Inflammatory macrophage treated with lipopolysaccharide for 1 hour (primary cell): ENCODE data around the gene PPP2R2C.

Source experiments
- DNase-seq, 2 donors: peaks; one replicate each; pipeline ENCODE4 v3.0.0-alpha.2; 2020 to 2022

Gene PPP2R2C

DNA sequence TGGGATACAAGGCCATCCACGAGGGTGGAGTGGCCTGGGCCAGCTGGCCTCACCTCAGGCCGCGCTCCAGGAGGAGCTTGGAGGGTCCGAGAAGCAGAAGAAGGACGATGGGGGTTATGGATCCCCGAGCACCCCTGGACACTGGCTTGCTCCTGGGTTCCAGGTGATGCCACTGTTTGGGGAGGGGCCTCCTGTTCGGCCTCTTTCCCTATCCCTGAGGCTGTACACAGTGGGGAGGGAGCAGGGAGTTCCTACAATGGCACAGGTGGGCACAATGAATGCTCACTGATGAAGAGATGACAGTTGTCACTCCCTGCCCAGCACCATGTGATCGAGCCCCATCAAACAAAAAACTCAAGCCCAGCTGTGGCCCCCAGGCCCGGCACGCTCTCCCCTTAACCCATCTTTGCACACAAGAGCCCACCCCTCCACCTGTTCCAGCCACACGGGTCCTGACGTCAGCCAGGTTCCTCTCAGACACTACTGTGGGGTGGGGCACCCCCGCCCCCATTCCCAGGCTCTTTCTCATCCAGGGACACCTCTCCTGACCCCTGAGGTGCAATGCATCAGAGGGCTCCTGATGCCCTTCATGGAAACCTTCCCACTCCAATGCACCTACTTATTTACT is 132.5 kb downstream of the PPP2R2C start:
- DNase-seq = no peak

- DNase-seq = no peak
These were observed 133.2 kb downstream of the PPP2R2C start for GRCh38 chr4:6338951-6339817.

- DNase-seq = no peak
These were observed 134.1 kb downstream of the PPP2R2C start for GRCh38 chr4:6338175-6338950.

GRCh38 chr4:6337331-6337935 is 135.0 kb downstream of the PPP2R2C start:
- DNase-seq = no peak

- DNase-seq = no peak
These were observed 136.2 kb downstream of the PPP2R2C start for GRCh38 chr4:6336166-6336565.

GRCh38 chr4:6335040-6335590 is 137.3 kb downstream of the PPP2R2C start:
- DNase-seq = no peak

GRCh38 chr4:6334203-6334887 is 138.1 kb downstream of the PPP2R2C start:
- no peak for DNase-seq

GRCh38 chr4:6333301-6334202 is 138.9 kb downstream of the PPP2R2C start:
- DNase-seq = peak in 1 of 2 donors; percentile 40

- DNase-seq = no peak
These were observed 139.8 kb downstream of the PPP2R2C start for GRCh38 chr4:6332669-6333050.

- peak in 1 of 2 donors; percentile 53 for DNase-seq
These were observed 140.3 kb downstream of the PPP2R2C start for GRCh38 chr4:6332042-6332668.

DNA sequence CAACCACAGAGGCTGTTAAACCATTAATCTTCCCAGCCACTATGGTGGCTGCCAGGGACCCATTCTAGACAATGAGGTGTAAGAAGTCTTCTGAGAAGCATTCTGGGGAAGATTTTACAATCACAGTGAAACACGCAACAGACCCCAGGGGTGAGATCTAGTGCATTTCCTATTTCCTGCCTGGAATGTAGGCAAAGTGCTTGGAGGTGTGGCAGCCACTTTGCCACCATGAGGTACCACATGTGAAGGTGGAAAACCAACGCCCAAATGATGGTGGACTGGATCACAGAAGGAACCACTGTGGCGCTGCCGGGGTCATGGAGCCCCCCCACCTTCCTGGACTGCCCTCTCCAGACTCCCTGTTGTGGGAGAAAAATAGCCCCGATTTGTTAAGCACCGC is 140.9 kb downstream of the PPP2R2C start:
- no peak for DNase-seq

DNA sequence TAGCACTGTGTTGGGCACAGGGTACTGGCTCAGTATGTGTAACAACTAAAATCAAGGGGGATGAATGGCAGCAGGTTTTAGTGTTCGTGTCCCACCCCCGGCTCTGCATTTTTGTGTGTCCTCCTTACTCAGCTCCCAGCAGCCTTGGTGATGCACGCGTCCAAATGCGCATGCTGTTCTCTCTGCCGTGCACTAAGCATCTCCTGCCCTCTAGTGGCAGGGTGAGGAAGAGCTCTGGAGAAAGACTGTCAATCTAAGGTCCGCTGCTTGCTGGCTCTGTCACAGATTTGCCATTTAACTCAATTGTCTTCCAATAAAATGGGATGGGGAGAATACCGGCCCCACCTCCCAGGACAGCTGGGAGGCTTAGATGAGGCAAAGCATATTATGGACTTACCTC is 141.4 kb downstream of the PPP2R2C start:
- DNase-seq = peak; percentile 8 to 22

GRCh38 chr4:6330384-6330767 is 142.0 kb downstream of the PPP2R2C start:
- no peak for DNase-seq

DNA sequence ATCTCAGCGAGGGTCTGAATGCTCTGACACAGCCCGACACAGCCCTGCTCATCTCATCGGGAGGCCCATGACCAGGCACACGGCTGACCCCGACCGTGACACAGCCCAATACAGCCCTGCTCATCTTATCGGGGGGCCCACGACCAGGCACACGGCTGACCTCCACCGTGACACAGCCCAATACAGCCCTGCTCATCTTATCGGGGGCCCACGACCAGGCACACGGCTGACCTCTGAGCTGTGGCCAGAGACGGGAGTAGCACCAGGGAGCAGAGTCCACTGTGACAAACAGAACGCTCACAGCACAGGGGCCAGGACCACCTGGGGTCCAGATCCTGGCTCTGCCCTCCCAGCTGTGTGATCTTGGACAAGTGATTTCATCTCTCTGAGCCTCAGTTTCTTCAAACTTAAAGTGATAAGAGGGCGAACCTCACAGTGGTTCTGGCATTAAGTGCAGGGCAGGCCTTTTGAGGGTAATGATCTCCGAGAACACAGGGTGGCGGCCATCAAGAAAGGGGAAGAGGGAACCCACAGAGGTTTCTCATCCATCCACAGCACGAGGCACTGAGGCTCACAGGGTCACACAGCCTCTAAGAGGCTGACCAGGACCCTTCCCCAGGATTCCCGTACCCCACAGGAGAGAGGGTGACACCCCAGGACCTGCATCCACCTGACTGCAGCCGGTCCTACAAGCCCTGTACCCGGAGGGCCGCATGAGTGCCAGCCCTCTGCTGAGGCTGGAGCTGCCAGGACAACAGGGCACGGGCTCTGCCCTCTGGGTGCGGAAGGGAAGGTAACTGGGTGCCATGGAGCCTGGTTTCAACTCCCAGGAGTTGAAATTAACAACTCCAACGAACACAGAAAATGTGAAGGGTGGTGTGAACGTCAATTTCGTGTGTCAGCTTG is 142.7 kb downstream of the PPP2R2C start:
- DNase-seq = no peak

DNA sequence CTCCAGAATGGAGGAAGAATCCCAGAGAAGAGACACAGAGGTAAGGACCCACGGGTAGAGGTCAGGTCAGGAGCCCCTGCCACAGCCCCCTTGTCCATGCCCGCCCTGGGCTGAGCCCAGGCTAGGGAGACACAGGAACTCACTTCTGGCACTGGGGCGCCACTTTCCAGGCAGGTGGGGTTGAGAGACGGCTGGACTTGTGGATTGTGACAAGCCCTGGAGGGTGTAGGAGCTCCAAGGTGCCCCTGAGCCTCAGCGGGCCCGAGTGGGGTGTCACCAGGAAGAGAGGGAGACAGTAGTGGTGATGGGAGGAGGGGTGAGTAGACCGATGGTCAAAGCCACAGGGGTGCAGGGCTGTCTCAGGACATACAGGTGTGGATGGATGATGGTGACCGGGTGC is 143.9 kb downstream of the PPP2R2C start:
- no peak for DNase-seq

DNA sequence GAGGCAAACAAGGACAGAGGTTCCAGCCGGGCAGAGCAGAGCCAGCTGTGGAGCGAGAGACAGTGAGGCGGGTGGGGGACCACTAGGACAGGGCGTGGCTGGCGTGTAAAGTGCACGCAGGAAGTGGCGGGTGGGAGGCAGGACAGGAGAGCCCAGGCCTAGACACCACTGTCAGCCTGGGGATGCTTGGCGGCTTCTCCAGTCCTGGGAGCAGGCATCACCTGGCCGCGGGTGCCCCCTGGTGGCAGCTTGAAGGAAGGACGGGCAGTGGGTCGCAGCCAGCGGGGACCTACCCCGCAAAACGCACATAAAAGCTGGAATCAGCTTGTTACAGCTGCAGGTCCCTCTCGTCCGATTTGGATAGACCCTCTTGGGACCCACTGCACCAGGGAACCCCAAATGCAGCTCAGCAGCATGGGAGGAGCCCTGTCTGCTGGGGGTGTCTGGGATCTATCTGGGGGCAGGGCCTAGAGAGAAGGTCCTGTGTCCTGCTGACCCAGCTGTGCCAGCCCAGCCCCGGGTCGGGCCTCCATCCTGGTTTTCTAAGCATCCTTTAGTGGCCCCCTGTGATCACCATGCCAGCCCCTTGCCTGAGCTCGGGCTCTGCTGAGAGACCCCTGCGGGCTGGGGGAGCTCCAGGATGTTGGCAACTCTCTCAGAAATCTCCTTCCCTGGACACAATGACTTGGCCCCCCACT is 145.0 kb downstream of the PPP2R2C start:
- peak; percentile 43 to 79 for DNase-seq

- no peak for DNase-seq
These were observed 145.9 kb downstream of the PPP2R2C start for GRCh38 chr4:6326312-6327060.

- DNase-seq = no peak
These were observed 146.6 kb downstream of the PPP2R2C start for GRCh38 chr4:6325788-6326290.
